Tibial nerve (tissue), 4 donors: ENCODE data around the gene COX4I2. TPM values are rescaled to one million over a fixed set of nuclear protein-coding genes. Genes with fewer than 3 reads are reported as not detected.

Experiments
- DNase-seq, 2 donors: peaks; one replicate each; pipeline ENCODE4 v3.0.0-alpha.2; 2019; ENCODE audit warnings: low spot score in 2 of 2
- H3K27ac ChIP-seq, 4 donors: fragments of 200-600 bp; sonication (generic) in 3 of 4; one replicate each; pipeline ENCODE4 v1.5.1; 2017 to 2019; ENCODE audit warnings: mild to moderate bottlenecking in 1 of 4
- H3K27me3 ChIP-seq, 2 donors: fragments of 200-600 bp; sonication (generic) in 1 of 2; one replicate each; pipeline versions ENCODE4 v1.5.1 to v1.6.0; 2017 to 2019
- H3K36me3 ChIP-seq, 3 donors: fragments of 200-600 bp; sonication (generic); one replicate each; pipeline ENCODE4 v1.5.1; 2018 to 2019
- H3K4me1 ChIP-seq, 4 donors: fragments of 200-600 bp; sonication (generic) in 3 of 4; one replicate each; pipeline ENCODE4 v1.5.1; 2017 to 2019
- H3K4me3 ChIP-seq, 4 donors: fragments of 200-600 bp; sonication (generic) in 3 of 4; one replicate each; pipeline ENCODE4 v1.5.1; 2017 to 2019; ENCODE audit warnings: mild to moderate bottlenecking in 1 of 4, moderate library complexity in 1 of 4
- H3K9me3 ChIP-seq, 4 donors: fragments of 200-600 bp; sonication (generic) in 3 of 4; one replicate each; pipeline ENCODE4 v1.5.1; 2017 to 2019
- EP300 ChIP-seq, 2 donors: sonication (generic); formaldehyde crosslinking; IDR thresholded peaks; one replicate each; pipeline ENCODE4 v1.6.1; 2017; ENCODE audit warnings: antibody characterized with exemption in 2 of 2, mild to moderate bottlenecking in 1 of 2
- POLR2A ChIP-seq, 2 donors: fragments of 450-650 bp; IDR thresholded peaks; one replicate each; pipeline ENCODE4 v1.6.1; 2017; ENCODE audit warnings: antibody characterized with exemption in 2 of 2, mild to moderate bottlenecking in 2 of 2, moderate library complexity in 2 of 2
- WGBS, 2 donors: methylation state at CpG; one replicate each; pipeline ENCODE4 v1.1.5; 2018; 5-methylcytosine and 5-hydroxymethylcytosine counted together
- total RNA-seq, 4 donors: library from RNA; depleted of rRNA; stranded (reverse); fragments of >200 nt; gene quantifications; one replicate each; pipeline ENCODE4 v1.1.0, GENCODE V29; 2016
- TF ChIP-seq, protein P1 (sequence below), 5 experiments: fragments of 200-600 bp in 3 of 5; fragments of 450-650 bp in 2 of 5; sonication (generic) in 3 of 5; IDR thresholded peaks; one replicate each; pipeline ENCODE4 v1.5.1; 2016 to 2019; ENCODE audit warnings: antibody characterized with exemption in 5 of 5, mild to moderate bottlenecking in 3 of 5, moderate library complexity in 2 of 5

Gene COX4I2
- total RNA-seq, 4 donors from 2014 or later: 1.6 to 8.2 (median 4.2) TPM; not detected in 1

DNA sequence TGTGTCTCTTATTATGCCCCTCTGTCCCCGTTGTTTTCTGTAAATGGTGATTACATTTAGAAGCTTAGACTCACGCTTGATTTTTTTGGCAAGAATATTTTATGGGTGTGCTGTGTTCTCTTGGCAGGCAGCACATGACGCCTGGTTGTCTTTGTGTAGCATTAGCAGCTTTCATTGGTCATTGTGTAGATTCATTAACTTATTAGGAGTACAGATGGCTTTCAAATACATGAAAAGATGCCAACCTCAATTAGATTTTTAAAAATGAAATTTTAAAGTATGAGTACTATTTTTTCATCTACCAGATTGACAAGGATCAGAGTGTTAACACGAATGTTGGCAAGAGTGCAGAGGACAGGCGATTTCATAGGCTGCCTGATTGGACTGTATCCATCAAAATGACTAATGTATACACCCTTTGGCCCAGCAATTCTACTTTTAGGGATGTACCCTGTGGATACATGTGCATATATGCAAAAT, 15.2 kb downstream of the COX4I2 start:
- WGBS, 2 donors: 14 to 19% methylated on average over 5 of the region's 5 CpGs
- DNase-seq: no peak
- Histone ChIP-seq H3K27ac (no peak overlapping the region), H3K27me3 (no peaks in the 10 kb centered on the region), H3K9me3 (no peaks in the 10 kb centered on the region), H3K36me3 (no peaks in the 10 kb centered on the region), H3K4me3 (no peak overlapping the region), H3K4me1 (peaks cover 0 to 12% (median 0%) of the 10 kb centered on the region in 4 donors)
- TF ChIP-seq POLR2A (IDR thresholded peaks at IDR 0.05): no peak
- TF ChIP-seq EP300 (IDR thresholded peaks at IDR 0.05): no peak
- TF ChIP-seq, protein P1, sequence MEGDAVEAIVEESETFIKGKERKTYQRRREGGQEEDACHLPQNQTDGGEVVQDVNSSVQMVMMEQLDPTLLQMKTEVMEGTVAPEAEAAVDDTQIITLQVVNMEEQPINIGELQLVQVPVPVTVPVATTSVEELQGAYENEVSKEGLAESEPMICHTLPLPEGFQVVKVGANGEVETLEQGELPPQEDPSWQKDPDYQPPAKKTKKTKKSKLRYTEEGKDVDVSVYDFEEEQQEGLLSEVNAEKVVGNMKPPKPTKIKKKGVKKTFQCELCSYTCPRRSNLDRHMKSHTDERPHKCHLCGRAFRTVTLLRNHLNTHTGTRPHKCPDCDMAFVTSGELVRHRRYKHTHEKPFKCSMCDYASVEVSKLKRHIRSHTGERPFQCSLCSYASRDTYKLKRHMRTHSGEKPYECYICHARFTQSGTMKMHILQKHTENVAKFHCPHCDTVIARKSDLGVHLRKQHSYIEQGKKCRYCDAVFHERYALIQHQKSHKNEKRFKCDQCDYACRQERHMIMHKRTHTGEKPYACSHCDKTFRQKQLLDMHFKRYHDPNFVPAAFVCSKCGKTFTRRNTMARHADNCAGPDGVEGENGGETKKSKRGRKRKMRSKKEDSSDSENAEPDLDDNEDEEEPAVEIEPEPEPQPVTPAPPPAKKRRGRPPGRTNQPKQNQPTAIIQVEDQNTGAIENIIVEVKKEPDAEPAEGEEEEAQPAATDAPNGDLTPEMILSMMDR (IDR thresholded peaks at IDR 0.05): no peak

DNA sequence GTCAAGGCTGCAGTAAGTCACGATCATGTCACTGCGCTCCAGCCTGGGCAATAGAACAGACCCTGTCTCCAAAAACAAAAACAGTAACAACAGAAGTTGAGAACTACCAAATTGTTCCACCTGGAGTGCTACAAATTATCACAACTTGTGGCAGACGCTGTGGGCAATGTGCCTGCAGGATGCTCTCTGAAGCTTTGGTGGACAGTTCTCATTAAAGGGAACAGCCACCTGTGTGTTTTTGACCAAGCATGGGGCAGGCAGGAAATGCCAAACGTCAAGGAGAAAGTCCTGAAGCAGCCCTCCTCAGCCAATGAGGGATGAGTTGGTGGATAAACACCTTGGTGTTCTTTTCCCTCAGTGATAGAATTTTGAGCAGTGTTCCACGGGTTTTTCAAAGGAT, 15.8 kb downstream of the COX4I2 start:
- Histone ChIP-seq H3K4me1 (peaks cover 0 to 12% (median 0%) of the 10 kb centered on the region in 4 donors), H3K36me3 (no peaks in the 10 kb centered on the region), H3K27ac (no peak overlapping the region), H3K9me3 (no peaks in the 10 kb centered on the region), H3K27me3 (no peaks in the 10 kb centered on the region), H3K4me3 (no peak overlapping the region)
- TF ChIP-seq EP300 (IDR thresholded peaks at IDR 0.05) (no peak), POLR2A (IDR thresholded peaks at IDR 0.05) (no peak)
- TF ChIP-seq, protein P1 (IDR thresholded peaks at IDR 0.05): no peak
- DNase-seq: no peak
- WGBS, 2 donors: 66 to 68% methylated on average over 5 of the region's 5 CpGs

DNA sequence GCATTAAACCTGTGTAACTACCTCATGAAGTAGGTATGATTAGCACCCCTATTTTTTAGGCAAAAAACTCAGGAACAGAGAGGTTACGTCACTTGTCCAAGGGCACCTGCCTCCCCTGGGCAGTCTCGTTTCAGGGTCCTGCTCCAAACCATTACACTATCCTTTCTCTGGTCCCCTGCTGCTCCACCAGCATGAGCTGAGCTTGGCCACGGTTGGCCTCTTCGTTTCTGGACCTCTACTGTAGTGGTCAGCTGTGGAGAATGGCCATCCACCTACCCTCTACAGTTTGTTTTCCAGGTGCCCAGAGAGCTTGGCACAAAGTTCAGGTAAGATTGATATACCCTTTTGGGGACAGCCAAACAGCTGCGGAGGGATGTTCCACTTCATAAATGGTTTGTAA, 16.8 kb downstream of the COX4I2 start:
- no peak for DNase-seq
- no peak overlapping the region for H3K4me3 ChIP-seq
- H3K9me3 ChIP-seq: no peaks in the 10 kb centered on the region
- no peaks in the 10 kb centered on the region for H3K27me3 ChIP-seq
- no peak overlapping the region for H3K27ac ChIP-seq
- 74 to 81% methylated on average over 5 of the region's 5 CpGs for WGBS, 2 donors
- TF ChIP-seq, protein P1 (IDR thresholded peaks at IDR 0.05): no peak
- no peak for TF ChIP-seq POLR2A (IDR thresholded peaks at IDR 0.05)
- no peak for TF ChIP-seq EP300 (IDR thresholded peaks at IDR 0.05)
- no peaks in the 10 kb centered on the region for H3K36me3 ChIP-seq
- H3K4me1 ChIP-seq: peaks cover 0 to 12% (median 0%) of the 10 kb centered on the region in 4 donors

DNA sequence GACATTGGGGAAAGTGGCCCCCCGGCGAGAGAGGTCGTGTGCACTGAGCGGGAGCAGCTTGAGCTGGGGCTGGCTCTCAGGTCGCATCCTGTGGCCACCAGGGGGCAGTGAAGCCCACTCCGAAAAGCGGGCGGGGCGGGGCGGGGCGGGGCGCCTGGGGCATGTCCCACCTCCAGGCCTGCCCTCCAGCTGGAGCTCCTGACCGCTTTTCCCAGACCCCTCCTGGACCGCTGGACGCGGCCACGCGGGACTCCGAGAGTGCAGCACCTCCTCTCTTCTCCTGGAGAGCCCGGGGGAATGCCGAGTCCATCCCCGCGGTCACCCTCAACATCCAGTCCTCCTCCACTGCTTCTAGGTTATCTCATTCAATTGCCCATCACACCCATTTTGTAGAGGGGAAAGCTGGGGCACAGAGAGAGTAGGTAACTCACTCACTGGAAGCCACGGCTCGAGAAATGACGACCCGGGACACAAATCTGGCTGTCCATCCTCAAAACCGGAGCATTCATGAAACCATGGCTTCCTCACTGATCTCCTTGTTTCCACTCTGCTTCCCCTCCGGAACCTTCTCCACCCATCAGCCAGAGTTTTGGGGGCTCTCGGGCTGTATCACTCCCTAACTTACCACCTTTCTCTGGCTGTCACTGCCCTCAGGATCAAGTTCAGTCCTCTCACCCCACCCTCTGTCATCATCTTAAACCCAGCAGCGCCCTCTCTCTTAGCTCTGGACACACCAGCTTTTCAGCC, 24.1 kb downstream of the COX4I2 start:
- Histone ChIP-seq H3K4me3 (peak overlapping the region; percentile 10 to 49 (median 37)), H3K4me1 (peaks cover 0 to 52% (median 40%) of the 10 kb centered on the region in 4 donors), H3K27ac (peak overlapping the region; percentile 74 to 92 (median 82)), H3K36me3 (peaks cover 0 to 18% (median 5%) of the 10 kb centered on the region in 3 donors), H3K27me3 (no peaks in the 10 kb centered on the region), H3K9me3 (no peaks in the 10 kb centered on the region)
- 5 to 6% methylated on average over 27 to 29 of the region's 31 CpGs for WGBS, 2 donors
- DNase-seq: peak; percentile 72 to 84
- peak; percentile 69 to 78 for TF ChIP-seq POLR2A (IDR thresholded peaks at IDR 0.05)
- TF ChIP-seq EP300 (IDR thresholded peaks at IDR 0.05): peak in 1 of 2 donors; percentile 92
- TF ChIP-seq, protein P1 (IDR thresholded peaks at IDR 0.05): peak; percentile 80 to 91 (median 83)

DNA sequence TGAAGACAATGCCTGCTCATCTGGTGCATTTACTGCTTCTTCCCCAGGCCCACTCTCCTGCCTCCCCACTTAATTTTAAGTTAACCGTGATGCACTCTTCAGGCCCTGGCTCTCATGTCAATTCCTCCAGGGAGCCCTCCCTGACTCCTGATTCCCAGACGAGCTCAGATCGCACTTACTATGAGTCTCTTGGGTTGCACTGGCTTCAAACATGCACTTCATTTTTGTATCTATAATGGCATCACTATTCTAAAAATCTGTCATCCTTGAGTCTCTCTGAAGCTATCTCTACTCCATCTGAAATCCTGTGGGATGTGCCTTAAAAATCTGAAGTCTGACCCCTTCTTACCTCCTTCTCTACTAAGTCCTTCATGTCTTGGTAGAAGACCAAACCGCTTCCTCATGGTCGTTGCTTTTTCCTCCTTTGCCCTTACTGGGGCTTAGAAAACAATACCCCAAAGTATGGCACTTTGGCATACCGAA, 24.7 kb downstream of the COX4I2 start:
- DNase-seq: no peak
- Histone ChIP-seq H3K36me3 (peaks cover 0 to 18% (median 5%) of the 10 kb centered on the region in 3 donors), H3K27me3 (no peaks in the 10 kb centered on the region), H3K9me3 (no peaks in the 10 kb centered on the region), H3K4me1 (peaks cover 0 to 58% (median 45%) of the 10 kb centered on the region in 4 donors), H3K4me3 (peak overlapping the region in 1 of 4 donors; percentile 49), H3K27ac (peak overlapping the region; percentile 74 to 92 (median 82))
- 52 to 53% methylated on average over 6 of the region's 6 CpGs for WGBS, 2 donors
- no peak for TF ChIP-seq POLR2A (IDR thresholded peaks at IDR 0.05)
- TF ChIP-seq, protein P1 (IDR thresholded peaks at IDR 0.05): peak in 1 of 5 experiments; percentile 17
